ENCODE data around the gene ZDHHC12.

ZDHHC12 gene

DNA sequence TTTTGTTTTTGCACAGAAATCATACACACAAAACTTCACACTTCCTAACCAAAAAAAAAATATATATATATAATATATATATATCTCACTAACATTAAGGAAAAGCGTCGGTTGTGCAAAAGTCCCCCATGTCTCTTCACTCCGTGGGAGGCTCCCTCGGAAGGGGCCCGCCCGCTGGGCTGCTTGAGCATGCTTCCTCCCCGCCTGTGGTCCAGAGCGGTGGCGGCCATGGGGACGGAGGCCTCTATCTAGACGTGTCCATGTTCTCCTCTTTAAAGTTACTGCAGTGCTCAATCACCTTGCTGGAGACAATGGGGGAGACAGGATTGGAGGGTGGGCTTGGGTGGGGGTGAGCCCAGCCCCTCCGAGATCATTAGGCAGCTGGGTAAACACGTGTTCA, 7.2 kb upstream of the ZDHHC12 start:
- no peaks in the 10 kb centered on the region for H3K4me1 ChIP-seq (ENCODE audit: control insufficient read depth, insufficient read depth, low read length)
- H3K27ac ChIP-seq (ENCODE audit: extremely low read depth, low read depth, low read length) = no peak overlapping the region
- no peaks in the 10 kb centered on the region for H3K9me3 ChIP-seq (ENCODE audit: control insufficient read depth, insufficient read depth, low read depth, low read length)
- ChIA-PET CTCF (interaction anchor here (0.6 to 1.3 kb wide), 5 partner anchors 10 to 251 kb away, joined by 3 to 5 read pairs (median 3); no protein-coding TSS in a partner anchor), POLR2A (interaction anchor here (0.6 kb wide), 1 partner anchor 451 kb away, joined by 4 read pairs; no protein-coding TSS in a partner anchor)
- peaks cover 0 to 34% of the 10 kb centered on the region in 2 experiments; a peak in 2 of 3 replicates for H3K36me3 ChIP-seq (ENCODE audit: control insufficient read depth in 2 of 2, insufficient read depth in 1 of 2, low read length in 2 of 2)
- no peak for TF ChIP-seq ZNF518A (tag by site-specific recombination; conservative IDR thresholded peaks at IDR 0.05; ENCODE audit: low read depth)
- TF ChIP-seq, protein P1, sequence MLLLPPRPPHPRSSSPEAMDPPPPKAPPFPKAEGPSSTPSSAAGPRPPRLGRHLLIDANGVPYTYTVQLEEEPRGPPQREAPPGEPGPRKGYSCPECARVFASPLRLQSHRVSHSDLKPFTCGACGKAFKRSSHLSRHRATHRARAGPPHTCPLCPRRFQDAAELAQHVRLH (tag by site-specific recombination; IDR thresholded peaks at IDR 0.05) = no peak
- TF ChIP-seq GFI1B (tag by site-specific recombination; IDR thresholded peaks at IDR 0.05) = no peak
- no peak for TF ChIP-seq ZNF302 (tag by site-specific recombination; IDR thresholded peaks at IDR 0.05; ENCODE audit: low read depth)
- TF ChIP-seq, protein P2, sequence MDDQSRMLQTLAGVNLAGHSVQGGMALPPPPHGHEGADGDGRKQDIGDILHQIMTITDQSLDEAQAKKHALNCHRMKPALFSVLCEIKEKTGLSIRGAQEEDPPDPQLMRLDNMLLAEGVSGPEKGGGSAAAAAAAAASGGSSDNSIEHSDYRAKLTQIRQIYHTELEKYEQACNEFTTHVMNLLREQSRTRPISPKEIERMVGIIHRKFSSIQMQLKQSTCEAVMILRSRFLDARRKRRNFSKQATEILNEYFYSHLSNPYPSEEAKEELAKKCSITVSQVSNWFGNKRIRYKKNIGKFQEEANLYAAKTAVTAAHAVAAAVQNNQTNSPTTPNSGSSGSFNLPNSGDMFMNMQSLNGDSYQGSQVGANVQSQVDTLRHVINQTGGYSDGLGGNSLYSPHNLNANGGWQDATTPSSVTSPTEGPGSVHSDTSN (CRISPR knock-in tag; IDR thresholded peaks at IDR 0.05) = no peak
- TF ChIP-seq ZNF239 (tag by site-specific recombination; IDR thresholded peaks at IDR 0.05) = no peak
- TF ChIP-seq ZNF114 (tag by site-specific recombination; IDR thresholded peaks at IDR 0.05) = no peak
- no peak for TF ChIP-seq ZNF701 (tag by site-specific recombination; IDR thresholded peaks at IDR 0.05)
- TF ChIP-seq ZBTB48 (tag by site-specific recombination; IDR thresholded peaks at IDR 0.05) = no peak
- TF ChIP-seq YY2 (tag by site-specific recombination; IDR thresholded peaks at IDR 0.05) = no peak
- no peak for TF ChIP-seq ZNF398 (tag by site-specific recombination; IDR thresholded peaks at IDR 0.05)
- H3K4me3 ChIP-seq (ENCODE audit: low read depth, low read length) = no peak overlapping the region

DNA sequence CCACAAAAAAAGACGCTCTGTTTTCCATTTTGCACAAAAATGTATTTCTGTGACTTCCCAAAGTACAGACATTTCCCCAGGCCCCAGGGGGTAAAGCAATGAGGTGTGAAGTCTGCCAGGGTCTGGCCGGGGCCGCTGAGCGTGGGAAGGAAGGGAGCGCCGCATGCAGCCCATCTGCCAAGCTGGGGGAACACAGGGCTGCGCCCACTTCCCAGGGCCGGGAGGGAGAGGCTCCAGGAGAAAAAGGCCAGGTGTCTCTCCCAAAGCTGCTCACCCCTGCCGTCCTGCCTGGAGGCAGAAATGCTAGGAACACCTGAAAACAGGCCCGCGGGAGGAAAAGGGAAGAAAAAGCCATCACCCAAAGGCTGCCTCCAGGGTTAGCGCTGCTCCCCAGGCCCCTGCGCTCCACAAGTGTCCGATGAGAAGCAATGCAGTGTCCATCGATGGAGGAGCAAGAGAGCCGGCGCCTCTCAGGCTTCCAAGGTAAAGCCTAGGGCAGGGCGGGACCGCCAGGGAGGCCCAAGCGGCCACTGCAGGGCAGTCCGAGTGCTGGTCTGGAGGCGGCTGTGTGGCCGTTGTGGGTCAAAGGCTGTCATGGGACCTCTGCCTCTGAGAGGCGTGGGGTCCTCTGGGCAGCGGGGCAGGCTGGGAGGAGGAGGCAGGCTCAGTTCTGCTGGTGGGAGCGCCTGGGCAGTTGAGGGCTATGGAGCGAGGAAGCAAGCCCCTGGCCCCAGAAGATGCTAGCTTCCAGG, 6.0 kb upstream of the ZDHHC12 start:
- no peak overlapping the region for H3K4me3 ChIP-seq (ENCODE audit: low read depth, low read length)
- H3K36me3 ChIP-seq (ENCODE audit: control insufficient read depth in 2 of 2, insufficient read depth in 1 of 2, low read length in 2 of 2) = peaks cover 0 to 29% of the 10 kb centered on the region in 2 experiments; a peak in 2 of 3 replicates
- no peaks in the 10 kb centered on the region for H3K4me1 ChIP-seq (ENCODE audit: control insufficient read depth, insufficient read depth, low read length)
- TF ChIP-seq, protein P3, sequence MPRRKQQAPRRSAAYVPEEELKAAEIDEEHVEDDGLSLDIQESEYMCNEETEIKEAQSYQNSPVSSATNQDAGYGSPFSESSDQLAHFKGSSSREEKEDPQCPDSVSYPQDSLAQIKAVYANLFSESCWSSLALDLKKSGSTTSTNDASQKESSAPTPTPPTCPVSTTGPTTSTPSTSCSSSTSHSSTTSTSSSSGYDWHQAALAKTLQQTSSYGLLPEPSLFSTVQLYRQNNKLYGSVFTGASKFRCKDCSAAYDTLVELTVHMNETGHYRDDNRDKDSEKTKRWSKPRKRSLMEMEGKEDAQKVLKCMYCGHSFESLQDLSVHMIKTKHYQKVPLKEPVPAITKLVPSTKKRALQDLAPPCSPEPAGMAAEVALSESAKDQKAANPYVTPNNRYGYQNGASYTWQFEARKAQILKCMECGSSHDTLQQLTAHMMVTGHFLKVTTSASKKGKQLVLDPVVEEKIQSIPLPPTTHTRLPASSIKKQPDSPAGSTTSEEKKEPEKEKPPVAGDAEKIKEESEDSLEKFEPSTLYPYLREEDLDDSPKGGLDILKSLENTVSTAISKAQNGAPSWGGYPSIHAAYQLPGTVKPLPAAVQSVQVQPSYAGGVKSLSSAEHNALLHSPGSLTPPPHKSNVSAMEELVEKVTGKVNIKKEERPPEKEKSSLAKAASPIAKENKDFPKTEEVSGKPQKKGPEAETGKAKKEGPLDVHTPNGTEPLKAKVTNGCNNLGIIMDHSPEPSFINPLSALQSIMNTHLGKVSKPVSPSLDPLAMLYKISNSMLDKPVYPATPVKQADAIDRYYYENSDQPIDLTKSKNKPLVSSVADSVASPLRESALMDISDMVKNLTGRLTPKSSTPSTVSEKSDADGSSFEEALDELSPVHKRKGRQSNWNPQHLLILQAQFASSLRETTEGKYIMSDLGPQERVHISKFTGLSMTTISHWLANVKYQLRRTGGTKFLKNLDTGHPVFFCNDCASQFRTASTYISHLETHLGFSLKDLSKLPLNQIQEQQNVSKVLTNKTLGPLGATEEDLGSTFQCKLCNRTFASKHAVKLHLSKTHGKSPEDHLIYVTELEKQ (tag by site-specific recombination; IDR thresholded peaks at IDR 0.05; ENCODE audit: borderline replicate concordance) = no peak
- no peak for TF ChIP-seq ZBTB6 (tag by site-specific recombination; IDR thresholded peaks at IDR 0.05)
- no peak for TF ChIP-seq ZNF596 (tag by site-specific recombination; IDR thresholded peaks at IDR 0.05)
- TF ChIP-seq ZNF248 (tag by site-specific recombination; IDR thresholded peaks at IDR 0.05) = no peak
- no peak for TF ChIP-seq ZNF114 (tag by site-specific recombination; IDR thresholded peaks at IDR 0.05)
- TF ChIP-seq ZNF155 (tag by site-specific recombination; IDR thresholded peaks at IDR 0.05) = no peak
- H3K9me3 ChIP-seq (ENCODE audit: control insufficient read depth, insufficient read depth, low read depth, low read length) = no peaks in the 10 kb centered on the region
- H3K27ac ChIP-seq (ENCODE audit: extremely low read depth, low read depth, low read length) = no peak overlapping the region
- ChIA-PET POLR2A (interaction anchor here (0.8 kb wide), 1 partner anchor 32 kb away, joined by 5 read pairs; no protein-coding TSS in a partner anchor), CTCF (interaction anchor here (0.6 to 1.3 kb wide), 2 partner anchors 94 to 146 kb away, joined by 3 read pairs; no protein-coding TSS in a partner anchor)

All from HEK293 (cell line).